GM12874 (cell line): ENCODE measurements around the gene WASHC3.

Source experiments
- TF ChIP-seq, protein P1 (sequence below): IDR thresholded peaks from 2 replicates; pipeline ENCODE4 v1.5.1; 2011; ENCODE audit warnings: low read depth, mild to moderate bottlenecking, control low read depth, low read length, moderate library complexity; ENCODE audit not compliant: insufficient read depth

The WASHC3 gene

GRCh38 chr12:102021540-102022246 is 40.1 kb downstream of the WASHC3 start:
- TF ChIP-seq, protein P1, sequence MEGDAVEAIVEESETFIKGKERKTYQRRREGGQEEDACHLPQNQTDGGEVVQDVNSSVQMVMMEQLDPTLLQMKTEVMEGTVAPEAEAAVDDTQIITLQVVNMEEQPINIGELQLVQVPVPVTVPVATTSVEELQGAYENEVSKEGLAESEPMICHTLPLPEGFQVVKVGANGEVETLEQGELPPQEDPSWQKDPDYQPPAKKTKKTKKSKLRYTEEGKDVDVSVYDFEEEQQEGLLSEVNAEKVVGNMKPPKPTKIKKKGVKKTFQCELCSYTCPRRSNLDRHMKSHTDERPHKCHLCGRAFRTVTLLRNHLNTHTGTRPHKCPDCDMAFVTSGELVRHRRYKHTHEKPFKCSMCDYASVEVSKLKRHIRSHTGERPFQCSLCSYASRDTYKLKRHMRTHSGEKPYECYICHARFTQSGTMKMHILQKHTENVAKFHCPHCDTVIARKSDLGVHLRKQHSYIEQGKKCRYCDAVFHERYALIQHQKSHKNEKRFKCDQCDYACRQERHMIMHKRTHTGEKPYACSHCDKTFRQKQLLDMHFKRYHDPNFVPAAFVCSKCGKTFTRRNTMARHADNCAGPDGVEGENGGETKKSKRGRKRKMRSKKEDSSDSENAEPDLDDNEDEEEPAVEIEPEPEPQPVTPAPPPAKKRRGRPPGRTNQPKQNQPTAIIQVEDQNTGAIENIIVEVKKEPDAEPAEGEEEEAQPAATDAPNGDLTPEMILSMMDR, result no peak

- TF ChIP-seq, protein P1, result no peak
These were observed 45.3 kb downstream of the WASHC3 start for GRCh38 chr12:102016472-102016871.

DNA sequence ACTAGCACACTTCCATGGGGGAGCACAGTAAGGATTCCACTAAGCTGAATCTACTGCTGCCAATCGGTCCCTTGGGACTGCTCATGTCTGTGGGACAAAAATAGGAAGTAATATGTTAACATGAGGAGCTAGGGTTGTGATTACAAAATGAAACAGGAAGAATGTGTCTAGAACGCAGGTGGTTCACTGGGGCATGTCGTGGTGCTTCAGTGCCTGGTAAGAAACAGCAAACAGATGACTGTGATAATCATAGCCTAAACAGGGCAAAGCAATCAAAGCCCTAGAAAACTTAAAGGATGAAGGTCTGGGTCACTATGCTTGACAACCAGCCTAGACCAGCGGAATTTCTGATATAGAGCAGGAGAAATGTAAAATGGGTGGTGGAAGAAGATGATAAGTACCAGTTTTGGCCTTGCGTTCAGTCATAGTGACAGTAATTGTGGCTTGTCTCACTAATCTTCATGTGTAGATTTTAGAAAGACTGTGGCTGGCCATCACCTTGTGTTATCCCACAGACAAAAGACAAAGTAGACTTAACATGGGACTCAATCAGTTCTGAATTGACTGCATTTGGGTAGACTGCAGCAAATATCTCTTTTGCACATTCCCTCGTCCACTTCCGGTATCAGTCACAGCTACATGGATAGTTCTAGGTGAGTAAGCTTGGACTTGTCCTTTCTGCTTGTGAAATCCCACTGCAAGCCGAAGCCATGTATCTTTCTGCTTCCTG is 51.4 kb downstream of the WASHC3 start:
- TF ChIP-seq, protein P1, result no peak

DNA sequence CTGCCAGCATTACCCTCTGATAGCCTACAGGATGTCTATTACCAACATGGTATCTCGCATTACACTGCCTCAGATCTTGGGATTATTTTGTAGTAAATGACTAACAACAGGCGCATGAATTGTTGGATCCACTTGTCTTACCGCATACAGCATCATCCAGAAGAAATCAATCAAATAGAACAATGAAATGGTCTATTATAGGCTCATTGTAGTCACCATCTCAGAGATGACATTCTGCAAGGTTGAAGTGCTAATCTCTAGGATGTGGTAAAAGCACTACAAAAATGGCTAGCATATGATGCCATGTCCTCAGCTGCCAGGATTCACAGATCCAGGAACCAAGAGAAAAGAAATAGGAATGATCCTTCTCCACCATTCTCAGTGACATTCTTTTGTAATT is 52.0 kb downstream of the WASHC3 start:
- TF ChIP-seq, protein P1, result no peak

- TF ChIP-seq, protein P1, result no peak
These were observed 53.1 kb downstream of the WASHC3 start for GRCh38 chr12:102008615-102009126.

GRCh38 chr12:102005256-102005655 is 56.5 kb downstream of the WASHC3 start:
- TF ChIP-seq, protein P1, result no peak

DNA sequence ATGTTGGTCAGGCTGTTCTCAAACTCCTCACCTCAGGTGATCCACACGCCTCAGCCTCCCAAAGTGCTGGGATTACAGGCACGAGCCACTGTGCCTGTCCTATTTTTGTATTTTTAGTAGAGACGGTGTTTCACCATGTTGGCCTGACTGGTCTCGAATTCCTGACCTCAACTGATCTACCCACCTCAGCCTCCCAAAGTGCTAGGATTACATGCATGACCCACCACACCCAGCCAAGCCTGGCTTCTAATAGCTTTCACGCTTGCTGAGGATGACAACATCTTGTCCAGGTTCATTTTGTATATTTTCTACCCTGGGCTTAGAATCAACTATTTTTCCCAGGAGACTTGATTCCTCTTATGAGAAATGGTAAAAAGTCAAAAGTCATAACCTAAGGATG is 64.7 kb downstream of the WASHC3 start:
- TF ChIP-seq, protein P1, result no peak
